Hippocampal formation (tissue), 2 donors: ENCODE results near the gene LCLAT1.

Source experiments
- DNase-seq, 2 donors: peaks; one replicate each; lab custom pipeline; 2025; lab: John Stamatoyannopoulos, UW

The LCLAT1 gene

GRCh38 chr2:30422444-30423040 lies 24.5 kb upstream of the LCLAT1 start:
- no peak for DNase-seq

GRCh38 chr2:30424231-30424630 lies 22.8 kb upstream of the LCLAT1 start:
- no peak for DNase-seq

- peak in 1 of 2 donors; percentile 14 for DNase-seq
These were observed 21.7 kb upstream of the LCLAT1 start for GRCh38 chr2:30425326-30425725.

- no peak for DNase-seq
These were observed 19.3 kb upstream of the LCLAT1 start for GRCh38 chr2:30427606-30428347.

- no peak for DNase-seq
These were observed 18.7 kb upstream of the LCLAT1 start for GRCh38 chr2:30428348-30428662.

GRCh38 chr2:30428827-30429461 lies 18.1 kb upstream of the LCLAT1 start:
- no peak for DNase-seq

- DNase-seq, result no peak
These were observed 13.3 kb upstream of the LCLAT1 start for GRCh38 chr2:30433541-30434299.

- DNase-seq, result no peak
These were observed 12.3 kb upstream of the LCLAT1 start for GRCh38 chr2:30434708-30435107.

GRCh38 chr2:30436859-30437435 lies 10.1 kb upstream of the LCLAT1 start:
- DNase-seq, result no peak

- no peak for DNase-seq
These were observed 9.1 kb upstream of the LCLAT1 start for GRCh38 chr2:30437809-30438548.

GRCh38 chr2:30439296-30439695 lies 7.8 kb upstream of the LCLAT1 start:
- no peak for DNase-seq

GRCh38 chr2:30439879-30440278 lies 7.2 kb upstream of the LCLAT1 start:
- DNase-seq, result no peak

- DNase-seq, result no peak
These were observed 6.0 kb upstream of the LCLAT1 start for GRCh38 chr2:30441023-30441422.

GRCh38 chr2:30443081-30443480 lies 4.0 kb upstream of the LCLAT1 start:
- no peak for DNase-seq

GRCh38 chr2:30444273-30444672 lies 2.8 kb upstream of the LCLAT1 start:
- no peak for DNase-seq

- no peak for DNase-seq
These were observed 1.7 kb upstream of the LCLAT1 start for GRCh38 chr2:30445266-30445821.

GRCh38 chr2:30446602-30447148 lies 371 bp upstream of the LCLAT1 start:
- no peak for DNase-seq

- no peak for DNase-seq
These were observed 1.3 kb downstream of the LCLAT1 start for GRCh38 chr2:30448308-30448707.

- no peak for DNase-seq
These were observed 1.8 kb downstream of the LCLAT1 start for GRCh38 chr2:30448866-30449265.

GRCh38 chr2:30450025-30450424 lies 3.0 kb downstream of the LCLAT1 start:
- DNase-seq, result no peak

GRCh38 chr2:30453498-30453897 lies 6.5 kb downstream of the LCLAT1 start:
- no peak for DNase-seq
